Epidermal melanocyte (primary cell): ENCODE measurements around the gene CHSY1.

Experiments
- DNase-seq: peaks from one replicate; pipeline ENCODE4 v3.0.0; 2011; ENCODE audit warnings: low spot score; ENCODE audit not compliant: insufficient read length

Gene CHSY1

GRCh38 chr15:101173233-101174119, 78.4 kb downstream of the CHSY1 start:
- DNase-seq: no peak

GRCh38 chr15:101172501-101173071, 79.3 kb downstream of the CHSY1 start:
- DNase-seq: no peak

GRCh38 chr15:101171954-101172353, 79.9 kb downstream of the CHSY1 start:
- no peak for DNase-seq

GRCh38 chr15:101170568-101171350, 81.1 kb downstream of the CHSY1 start:
- DNase-seq: no peak

GRCh38 chr15:101169495-101170071, 82.3 kb downstream of the CHSY1 start:
- no peak for DNase-seq

- DNase-seq: no peak
These were observed 82.9 kb downstream of the CHSY1 start for GRCh38 chr15:101168898-101169494.

GRCh38 chr15:101168463-101168824, 83.4 kb downstream of the CHSY1 start:
- DNase-seq: no peak

GRCh38 chr15:101167753-101168462, 83.9 kb downstream of the CHSY1 start:
- no peak for DNase-seq

- no peak for DNase-seq
These were observed 84.5 kb downstream of the CHSY1 start for GRCh38 chr15:101167411-101167752.

- DNase-seq: no peak
These were observed 85.9 kb downstream of the CHSY1 start for GRCh38 chr15:101165905-101166471.

- no peak for DNase-seq
These were observed 89.0 kb downstream of the CHSY1 start for GRCh38 chr15:101162701-101163483.

GRCh38 chr15:101161656-101162055, 90.2 kb downstream of the CHSY1 start:
- DNase-seq: no peak

GRCh38 chr15:101159936-101160815, 91.7 kb downstream of the CHSY1 start:
- no peak for DNase-seq

GRCh38 chr15:101159096-101159935, 92.5 kb downstream of the CHSY1 start:
- no peak for DNase-seq

GRCh38 chr15:101158166-101159095, 93.4 kb downstream of the CHSY1 start:
- no peak for DNase-seq

- DNase-seq: no peak
These were observed 94.1 kb downstream of the CHSY1 start for GRCh38 chr15:101157721-101158120.
